ENCODE measurements around the gene DTWD1.

DNA sequence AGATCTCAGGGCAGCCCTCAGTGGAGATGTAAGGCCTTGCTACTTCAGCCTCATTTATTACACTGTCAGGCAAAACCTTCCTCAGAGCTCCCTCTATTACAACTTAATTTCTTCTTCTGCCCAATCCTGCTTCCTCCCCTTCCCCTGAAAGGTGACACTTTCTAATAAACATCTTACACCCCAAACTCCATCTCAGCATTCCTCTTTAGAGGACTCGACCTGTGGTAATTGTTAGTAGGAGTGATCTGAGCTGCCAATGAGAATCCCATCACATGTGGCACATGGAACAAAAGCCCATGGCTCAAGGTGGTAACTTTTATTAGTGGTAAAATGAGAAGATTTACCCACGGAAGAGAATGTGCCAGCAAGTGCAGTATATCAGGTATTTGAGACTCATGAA is 29.8 kb downstream of the DTWD1 start:
- TF ChIP-seq, protein P1, sequence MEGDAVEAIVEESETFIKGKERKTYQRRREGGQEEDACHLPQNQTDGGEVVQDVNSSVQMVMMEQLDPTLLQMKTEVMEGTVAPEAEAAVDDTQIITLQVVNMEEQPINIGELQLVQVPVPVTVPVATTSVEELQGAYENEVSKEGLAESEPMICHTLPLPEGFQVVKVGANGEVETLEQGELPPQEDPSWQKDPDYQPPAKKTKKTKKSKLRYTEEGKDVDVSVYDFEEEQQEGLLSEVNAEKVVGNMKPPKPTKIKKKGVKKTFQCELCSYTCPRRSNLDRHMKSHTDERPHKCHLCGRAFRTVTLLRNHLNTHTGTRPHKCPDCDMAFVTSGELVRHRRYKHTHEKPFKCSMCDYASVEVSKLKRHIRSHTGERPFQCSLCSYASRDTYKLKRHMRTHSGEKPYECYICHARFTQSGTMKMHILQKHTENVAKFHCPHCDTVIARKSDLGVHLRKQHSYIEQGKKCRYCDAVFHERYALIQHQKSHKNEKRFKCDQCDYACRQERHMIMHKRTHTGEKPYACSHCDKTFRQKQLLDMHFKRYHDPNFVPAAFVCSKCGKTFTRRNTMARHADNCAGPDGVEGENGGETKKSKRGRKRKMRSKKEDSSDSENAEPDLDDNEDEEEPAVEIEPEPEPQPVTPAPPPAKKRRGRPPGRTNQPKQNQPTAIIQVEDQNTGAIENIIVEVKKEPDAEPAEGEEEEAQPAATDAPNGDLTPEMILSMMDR (optimal IDR thresholded peaks at IDR 0.05 in 1 of 3, IDR thresholded peaks at IDR 0.05 in 1 of 3, conservative IDR thresholded peaks at IDR 0.05 in 1 of 3; ENCODE audit: extremely low read depth in 1 of 3, insufficient read depth in 2 of 3, low read length in 3 of 3) = no peak
- no peak for TF ChIP-seq EZH2 (IDR thresholded peaks at IDR 0.05; ENCODE audit: low read length)
